HTERT RPE-1 (cell line): ENCODE results near the gene CDRT4.

Experiments
- in situ Hi-C: fragments of 300-500 bp; cut with MboI; formaldehyde crosslinking; loops from 4 replicates; pipeline ENCODE4 v1.14.3; 2020; ENCODE audit warnings: low sequenced_read_pairs

Gene CDRT4

GRCh38 chr17:15432807-15433611 lies 34.4 kb downstream of the CDRT4 start:
- in situ Hi-C loops, result no loop called here

- in situ Hi-C loops, result no loop called here
Measured at GRCh38 chr17:15431766-15432165, 35.7 kb downstream of the CDRT4 start.

- in situ Hi-C loops, result no loop called here
Measured at GRCh38 chr17:15431196-15431595, 36.2 kb downstream of the CDRT4 start.

GRCh38 chr17:15424521-15424920 lies 42.9 kb downstream of the CDRT4 start:
- in situ Hi-C loops, result no loop called here

- in situ Hi-C loops, result no loop called here
Measured at GRCh38 chr17:15422392-15422965, 44.9 kb downstream of the CDRT4 start.

- in situ Hi-C loops, result no loop called here
Measured at GRCh38 chr17:15418781-15419180, 48.6 kb downstream of the CDRT4 start.

GRCh38 chr17:15414532-15415306 lies 52.7 kb downstream of the CDRT4 start:
- in situ Hi-C loops, result no loop called here

GRCh38 chr17:15413101-15413771 lies 54.2 kb downstream of the CDRT4 start:
- in situ Hi-C loops, result no loop called here

- in situ Hi-C loops, result no loop called here
Measured at GRCh38 chr17:15412606-15413005, 54.8 kb downstream of the CDRT4 start.

- in situ Hi-C loops, result no loop called here
Measured at GRCh38 chr17:15411384-15412198, 55.8 kb downstream of the CDRT4 start.

- in situ Hi-C loops, result no loop called here
Measured at GRCh38 chr17:15409721-15410250, 57.6 kb downstream of the CDRT4 start.

- in situ Hi-C loops, result no loop called here
Measured at GRCh38 chr17:15408803-15409202, 58.6 kb downstream of the CDRT4 start.

GRCh38 chr17:15406081-15406480 lies 61.3 kb downstream of the CDRT4 start:
- in situ Hi-C loops, result no loop called here

- in situ Hi-C loops, result no loop called here
Measured at GRCh38 chr17:15405058-15405415, 62.4 kb downstream of the CDRT4 start.

GRCh38 chr17:15404106-15405057 lies 63.0 kb downstream of the CDRT4 start:
- in situ Hi-C loops, result no loop called here

GRCh38 chr17:15403276-15403939 lies 64.0 kb downstream of the CDRT4 start:
- in situ Hi-C loops, result no loop called here

- in situ Hi-C loops, result no loop called here
Measured at GRCh38 chr17:15399443-15399842, 68.0 kb downstream of the CDRT4 start.

GRCh38 chr17:15398736-15399331 lies 68.6 kb downstream of the CDRT4 start:
- in situ Hi-C loops, result no loop called here
